GM13976 (cell line): Measurements from ENCODE around the gene ASPDH.

Experiments
- DNase-seq: peaks from one replicate; pipeline ENCODE4 v3.0.0; 2012; ENCODE audit warnings: low spot score
- in situ Hi-C: fragments of 300-500 bp; cut with MboI; formaldehyde crosslinking; loops from one replicate; pipeline ENCODE4 v1.12.0; 2022; ENCODE audit warnings: low sequenced_read_pairs, mixed read lengths, inconsistent platforms; ENCODE audit not compliant: unreplicated experiment
- TF ChIP-seq, protein P1 (sequence below): IDR thresholded peaks from 2 replicates; pipeline ENCODE4 v1.5.1; 2012; ENCODE audit warnings: borderline replicate concordance, mild to moderate bottlenecking; ENCODE audit not compliant: insufficient read depth; ENCODE audit errors: extremely low read depth, missing control alignments, control extremely low read depth

ASPDH gene

DNA sequence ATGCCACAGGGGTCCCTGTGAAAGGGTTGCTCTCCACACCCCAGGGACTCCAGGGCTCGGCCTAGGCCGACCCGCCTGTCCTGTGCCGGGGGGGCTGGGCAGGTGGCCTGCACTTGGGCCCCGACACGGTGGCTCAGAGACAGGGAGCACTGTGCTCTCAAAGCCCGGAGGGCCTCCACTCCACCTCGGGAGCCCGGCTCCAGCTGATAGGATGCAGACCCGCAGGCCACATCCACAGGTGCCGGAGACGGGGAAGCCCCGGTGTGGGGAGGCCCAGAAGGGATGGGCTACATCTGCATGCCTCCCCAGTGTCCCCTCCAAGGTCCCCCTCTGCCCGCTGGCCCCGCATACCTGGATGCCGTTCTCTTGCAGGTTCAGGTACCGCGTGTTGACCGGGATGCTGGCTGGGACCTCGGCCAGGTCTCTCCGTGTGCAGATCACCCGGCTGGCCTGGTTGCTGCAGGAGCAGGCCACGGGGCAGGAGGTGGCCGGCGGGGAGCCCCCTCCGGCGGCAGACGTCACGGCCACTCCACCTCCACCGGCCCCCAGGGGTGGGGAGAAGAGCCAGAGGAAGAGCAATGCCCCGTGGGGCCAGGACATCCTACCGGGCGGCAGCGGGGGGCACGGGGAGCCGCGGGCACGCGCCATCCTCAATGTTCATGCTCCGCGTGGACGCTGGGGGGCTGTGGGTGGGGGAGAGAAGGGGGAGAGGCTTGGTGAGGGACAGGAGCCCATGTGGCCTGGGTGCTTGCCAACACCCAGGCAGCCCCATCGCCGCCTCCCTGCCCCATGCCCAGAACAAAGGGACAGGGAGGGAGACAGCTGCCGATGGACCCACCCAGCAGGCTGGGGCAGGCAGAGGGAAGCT lies 34.7 kb upstream of the ASPDH start:
- in situ Hi-C loops: loop anchor here (25.0 kb wide), 1 partner anchor 239 kb away; the partner anchor contains the start of gene ACP4
- no peak for DNase-seq
- TF ChIP-seq, protein P1, sequence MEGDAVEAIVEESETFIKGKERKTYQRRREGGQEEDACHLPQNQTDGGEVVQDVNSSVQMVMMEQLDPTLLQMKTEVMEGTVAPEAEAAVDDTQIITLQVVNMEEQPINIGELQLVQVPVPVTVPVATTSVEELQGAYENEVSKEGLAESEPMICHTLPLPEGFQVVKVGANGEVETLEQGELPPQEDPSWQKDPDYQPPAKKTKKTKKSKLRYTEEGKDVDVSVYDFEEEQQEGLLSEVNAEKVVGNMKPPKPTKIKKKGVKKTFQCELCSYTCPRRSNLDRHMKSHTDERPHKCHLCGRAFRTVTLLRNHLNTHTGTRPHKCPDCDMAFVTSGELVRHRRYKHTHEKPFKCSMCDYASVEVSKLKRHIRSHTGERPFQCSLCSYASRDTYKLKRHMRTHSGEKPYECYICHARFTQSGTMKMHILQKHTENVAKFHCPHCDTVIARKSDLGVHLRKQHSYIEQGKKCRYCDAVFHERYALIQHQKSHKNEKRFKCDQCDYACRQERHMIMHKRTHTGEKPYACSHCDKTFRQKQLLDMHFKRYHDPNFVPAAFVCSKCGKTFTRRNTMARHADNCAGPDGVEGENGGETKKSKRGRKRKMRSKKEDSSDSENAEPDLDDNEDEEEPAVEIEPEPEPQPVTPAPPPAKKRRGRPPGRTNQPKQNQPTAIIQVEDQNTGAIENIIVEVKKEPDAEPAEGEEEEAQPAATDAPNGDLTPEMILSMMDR: no peak

- in situ Hi-C loops: loop anchor here (25.0 kb wide), 1 partner anchor 240 kb away; the partner anchor contains the start of gene ACP4
- DNase-seq: no peak
- TF ChIP-seq, protein P1: no peak
Measured at GRCh38 chr19:50547385-50548190, 33.9 kb upstream of the ASPDH start.

DNA sequence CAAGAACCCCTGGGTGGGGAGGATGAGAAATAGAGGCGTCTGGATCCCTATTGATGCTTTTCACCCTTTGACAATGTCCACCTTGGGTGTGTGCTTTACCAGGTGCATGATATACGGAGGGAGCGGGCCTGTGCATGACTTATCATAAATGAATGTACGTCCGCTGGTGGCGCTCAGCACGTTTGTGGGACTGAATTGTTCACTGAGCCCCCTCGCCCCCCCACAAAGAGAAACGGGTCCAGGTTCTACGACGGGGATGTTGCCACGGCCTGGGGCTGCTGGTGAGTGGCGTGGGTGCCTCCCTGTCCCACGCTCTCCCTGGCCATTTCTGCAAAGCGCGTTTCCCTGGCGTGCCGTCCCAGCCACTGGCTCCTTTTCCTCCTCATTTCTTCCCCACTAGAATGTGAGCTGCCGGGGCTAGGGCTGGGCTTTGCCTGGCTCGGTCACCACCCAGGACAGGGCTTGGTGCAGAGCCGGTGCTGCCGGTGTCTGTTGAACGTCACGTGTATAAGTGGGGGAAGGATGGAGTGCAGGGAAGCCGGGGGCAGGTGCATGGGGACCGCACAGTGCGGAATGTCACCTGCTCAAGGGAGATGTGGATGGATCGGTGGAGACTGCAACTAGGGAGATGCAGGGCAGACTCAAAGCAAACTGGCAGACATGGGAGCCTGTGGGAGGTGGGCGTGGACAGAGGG lies 33.0 kb upstream of the ASPDH start:
- DNase-seq: no peak
- TF ChIP-seq, protein P1: no peak
- in situ Hi-C loops: loop anchor here (25.0 kb wide), 1 partner anchor 241 kb away; the partner anchor contains the start of gene ACP4

DNA sequence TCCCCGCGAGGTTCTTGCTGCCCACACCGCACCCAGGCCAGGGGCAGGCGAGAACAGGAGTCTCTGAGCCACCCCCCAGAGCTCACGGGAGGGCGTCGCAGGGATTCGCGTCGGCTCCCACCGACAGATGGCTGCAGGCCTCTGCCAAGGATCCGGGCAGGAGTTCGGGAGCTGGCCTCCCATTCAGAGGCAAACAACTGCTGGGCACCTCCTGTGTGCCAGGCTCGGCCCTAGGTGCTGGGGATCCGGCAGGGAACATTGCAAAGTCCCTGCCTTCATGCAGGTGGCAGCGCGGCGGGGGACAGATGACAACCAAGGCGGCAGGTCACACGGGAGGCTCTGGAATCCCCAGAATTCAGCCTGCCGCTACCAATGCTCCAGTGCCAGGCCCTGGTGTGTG lies 29.2 kb upstream of the ASPDH start:
- in situ Hi-C loops: loop anchor here (25.0 kb wide), 1 partner anchor 244 kb away; the partner anchor contains the start of gene ACP4
- TF ChIP-seq, protein P1: no peak
- no peak for DNase-seq

DNA sequence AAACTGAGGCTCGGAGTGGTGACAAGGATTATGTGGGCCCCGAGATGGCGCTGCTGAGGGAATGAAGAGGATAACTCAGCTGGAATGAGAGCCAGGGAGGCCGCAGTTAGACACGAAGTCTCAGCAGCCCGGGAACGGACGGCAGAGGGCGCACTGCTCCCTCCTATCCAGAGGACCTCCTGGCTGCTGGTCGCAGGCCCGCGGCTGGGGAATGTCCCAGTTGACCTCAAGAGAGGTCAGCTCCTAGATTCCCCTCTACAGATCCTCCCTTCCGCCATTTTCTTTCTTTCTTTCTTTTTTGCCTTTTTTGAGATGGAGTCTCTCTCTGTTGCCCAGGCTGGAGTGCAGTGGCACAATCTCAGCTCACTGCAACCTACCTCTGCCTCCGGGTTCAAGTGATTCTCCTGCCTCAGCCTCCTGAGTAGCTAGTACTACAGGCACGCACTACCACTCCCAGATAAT lies 24.1 kb upstream of the ASPDH start:
- DNase-seq: peak; percentile 89
- TF ChIP-seq, protein P1: peak; percentile 87
- in situ Hi-C loops: loop anchor here (25.0 kb wide), 1 partner anchor 250 kb away; the partner anchor contains the start of gene ACP4

DNA sequence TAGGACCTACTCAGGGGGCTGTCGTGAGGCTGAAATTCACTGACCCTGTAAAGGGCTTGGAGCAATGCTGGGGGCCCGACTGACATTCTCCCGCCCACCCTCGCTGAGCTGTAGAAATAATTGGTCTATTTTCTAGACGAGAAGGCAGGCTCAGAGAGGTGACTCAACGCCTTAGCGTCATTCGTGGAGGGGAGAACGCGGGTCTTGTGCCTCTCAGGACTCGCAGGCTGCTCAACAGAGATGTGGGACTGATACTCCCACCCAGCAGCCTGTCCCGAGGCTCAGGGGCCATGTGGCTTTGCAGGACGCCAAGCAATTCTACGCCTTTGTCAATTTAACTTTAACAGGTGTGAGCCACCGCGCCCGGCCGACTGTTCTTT lies 23.6 kb upstream of the ASPDH start:
- TF ChIP-seq, protein P1: no peak
- no peak for DNase-seq
- in situ Hi-C loops: loop anchor here (25.0 kb wide), 1 partner anchor 250 kb away; the partner anchor contains the start of gene ACP4
